ENCODE measurements around the gene LRP5.

The LRP5 gene

GRCh38 chr11:68333173-68333572 is 20.8 kb downstream of the LRP5 start:
- H3K27ac ChIP-seq (ENCODE audit: low read length, poor library complexity, severe bottlenecking): no peak overlapping the region
- H3K4me2 ChIP-seq (ENCODE audit: low read length, poor library complexity, severe bottlenecking): no peak overlapping the region
- no peak overlapping the region for H3K9ac ChIP-seq (ENCODE audit: low read length)
- no peak for DNase-seq
- H2AK5ac ChIP-seq (ENCODE audit: low read length, severe bottlenecking): no peak overlapping the region
- H3K4ac ChIP-seq (ENCODE audit: low read depth in 1 of 2, low read length in 2 of 2): no peak overlapping the region
- no peak overlapping the region for H4K91ac ChIP-seq (ENCODE audit: low read length)
- no peak overlapping the region for H3K4me3 ChIP-seq (ENCODE audit: insufficient read depth in 1 of 2, low read depth in 1 of 2, low read length in 2 of 2)
- no peaks in the 10 kb centered on the region for H3K9me3 ChIP-seq (ENCODE audit: control insufficient read depth, low read length)
- no peak overlapping the region for H3K18ac ChIP-seq (ENCODE audit: low read depth in 1 of 2, low read length in 2 of 2)
- 83% methylated on average over 4 of the region's 4 CpGs for WGBS
- no peak overlapping the region for H2AFZ ChIP-seq (ENCODE audit: low read depth, low read length)
- no peak overlapping the region for H2BK5ac ChIP-seq (ENCODE audit: low read depth, low read length, poor library complexity, severe bottlenecking)
- no peak overlapping the region for H2BK15ac ChIP-seq (ENCODE audit: low read depth, poor library complexity, severe bottlenecking)
- H3K27me3 ChIP-seq (ENCODE audit: control insufficient read depth in 1 of 2, insufficient read depth in 1 of 2, low read length in 2 of 2): no peaks in the 10 kb centered on the region
- no peak overlapping the region for H3K23ac ChIP-seq (ENCODE audit: low read length in 2 of 2)
- peaks cover 47% of the 10 kb centered on the region for H3K79me1 ChIP-seq (replicated peaks; ENCODE audit: low read length, poor library complexity, severe bottlenecking)
- no peak overlapping the region for H4K8ac ChIP-seq (ENCODE audit: low read length)
- no peak overlapping the region for H2BK120ac ChIP-seq (ENCODE audit: low read depth, low read length)
- no peak overlapping the region for H2BK12ac ChIP-seq (ENCODE audit: low read length in 2 of 2)
- H3K4me1 ChIP-seq (ENCODE audit: control insufficient read depth, insufficient read depth, low read depth, low read length): peaks cover 34% of the 10 kb centered on the region
- H3K36me3 ChIP-seq (ENCODE audit: control insufficient read depth in 1 of 2, insufficient read depth in 2 of 2, low read depth in 1 of 2, low read length in 2 of 2): peaks cover 0 to 4% of the 10 kb centered on the region in 2 experiments
- no peak overlapping the region for H3K14ac ChIP-seq (ENCODE audit: low read length in 2 of 2)

GRCh38 chr11:68334923-68335322 is 22.5 kb downstream of the LRP5 start:
- no peak overlapping the region for H4K91ac ChIP-seq (ENCODE audit: low read length)
- no peak overlapping the region for H2BK5ac ChIP-seq (ENCODE audit: low read depth, low read length, poor library complexity, severe bottlenecking)
- H3K79me1 ChIP-seq (replicated peaks; ENCODE audit: low read length, poor library complexity, severe bottlenecking): peaks cover 42% of the 10 kb centered on the region
- no peak overlapping the region for H3K9ac ChIP-seq (ENCODE audit: low read length)
- no peak overlapping the region for H3K18ac ChIP-seq (ENCODE audit: low read depth in 1 of 2, low read length in 2 of 2)
- no peak overlapping the region for H3K4me3 ChIP-seq (ENCODE audit: insufficient read depth in 1 of 2, low read depth in 1 of 2, low read length in 2 of 2)
- H4K8ac ChIP-seq (ENCODE audit: low read length): no peak overlapping the region
- no peak overlapping the region for H3K4ac ChIP-seq (ENCODE audit: low read depth in 1 of 2, low read length in 2 of 2)
- H2BK15ac ChIP-seq (ENCODE audit: low read depth, poor library complexity, severe bottlenecking): no peak overlapping the region
- 86% methylated on average over 4 of the region's 4 CpGs for WGBS
- no peak for DNase-seq
- peaks cover 0 to 4% of the 10 kb centered on the region in 2 experiments for H3K36me3 ChIP-seq (ENCODE audit: control insufficient read depth in 1 of 2, insufficient read depth in 2 of 2, low read depth in 1 of 2, low read length in 2 of 2)
- H3K9me3 ChIP-seq (ENCODE audit: control insufficient read depth, low read length): no peaks in the 10 kb centered on the region
- H3K23ac ChIP-seq (ENCODE audit: low read length in 2 of 2): no peak overlapping the region
- H2AK5ac ChIP-seq (ENCODE audit: low read length, severe bottlenecking): no peak overlapping the region
- no peak overlapping the region for H3K4me2 ChIP-seq (ENCODE audit: low read length, poor library complexity, severe bottlenecking)
- peaks cover 26% of the 10 kb centered on the region for H3K4me1 ChIP-seq (ENCODE audit: control insufficient read depth, insufficient read depth, low read depth, low read length)
- no peak overlapping the region for H2AFZ ChIP-seq (ENCODE audit: low read depth, low read length)
- no peak overlapping the region for H2BK120ac ChIP-seq (ENCODE audit: low read depth, low read length)
- H3K27ac ChIP-seq (ENCODE audit: low read length, poor library complexity, severe bottlenecking): no peak overlapping the region
- H3K27me3 ChIP-seq (ENCODE audit: control insufficient read depth in 1 of 2, insufficient read depth in 1 of 2, low read length in 2 of 2): no peaks in the 10 kb centered on the region
- H3K14ac ChIP-seq (ENCODE audit: low read length in 2 of 2): no peak overlapping the region
- H2BK12ac ChIP-seq (ENCODE audit: low read length in 2 of 2): no peak overlapping the region

- H3K4me2 ChIP-seq (ENCODE audit: low read length, poor library complexity, severe bottlenecking): no peak overlapping the region
- no peaks in the 10 kb centered on the region for H3K27me3 ChIP-seq (ENCODE audit: control insufficient read depth in 1 of 2, insufficient read depth in 1 of 2, low read length in 2 of 2)
- no peaks in the 10 kb centered on the region for H3K9me3 ChIP-seq (ENCODE audit: control insufficient read depth, low read length)
- no peak overlapping the region for H3K4me3 ChIP-seq (ENCODE audit: insufficient read depth in 1 of 2, low read depth in 1 of 2, low read length in 2 of 2)
- no peak overlapping the region for H3K14ac ChIP-seq (ENCODE audit: low read length in 2 of 2)
- H3K27ac ChIP-seq (ENCODE audit: low read length, poor library complexity, severe bottlenecking): no peak overlapping the region
- WGBS: 88% methylated on average over 8 of the region's 8 CpGs
- no peak overlapping the region for H2AFZ ChIP-seq (ENCODE audit: low read depth, low read length)
- H3K79me1 ChIP-seq (replicated peaks; ENCODE audit: low read length, poor library complexity, severe bottlenecking): peaks cover 38% of the 10 kb centered on the region
- no peak overlapping the region for H3K4ac ChIP-seq (ENCODE audit: low read depth in 1 of 2, low read length in 2 of 2)
- DNase-seq: no peak
- H3K9ac ChIP-seq (ENCODE audit: low read length): no peak overlapping the region
- peaks cover 22% of the 10 kb centered on the region for H3K4me1 ChIP-seq (ENCODE audit: control insufficient read depth, insufficient read depth, low read depth, low read length)
- H3K18ac ChIP-seq (ENCODE audit: low read depth in 1 of 2, low read length in 2 of 2): no peak overlapping the region
- H2AK5ac ChIP-seq (ENCODE audit: low read length, severe bottlenecking): no peak overlapping the region
- no peak overlapping the region for H3K23ac ChIP-seq (ENCODE audit: low read length in 2 of 2)
- H2BK15ac ChIP-seq (ENCODE audit: low read depth, poor library complexity, severe bottlenecking): no peak overlapping the region
- peak overlapping the region in 1 of 2 experiments; percentile 5 for H2BK12ac ChIP-seq (ENCODE audit: low read length in 2 of 2)
- H3K36me3 ChIP-seq (ENCODE audit: control insufficient read depth in 1 of 2, insufficient read depth in 2 of 2, low read depth in 1 of 2, low read length in 2 of 2): peaks cover 0 to 4% of the 10 kb centered on the region in 2 experiments
- H4K91ac ChIP-seq (ENCODE audit: low read length): no peak overlapping the region
- H4K8ac ChIP-seq (ENCODE audit: low read length): no peak overlapping the region
- no peak overlapping the region for H2BK120ac ChIP-seq (ENCODE audit: low read depth, low read length)
- H2BK5ac ChIP-seq (ENCODE audit: low read depth, low read length, poor library complexity, severe bottlenecking): no peak overlapping the region
Observed at GRCh38 chr11:68335683-68336082, 23.3 kb downstream of the LRP5 start.

DNA sequence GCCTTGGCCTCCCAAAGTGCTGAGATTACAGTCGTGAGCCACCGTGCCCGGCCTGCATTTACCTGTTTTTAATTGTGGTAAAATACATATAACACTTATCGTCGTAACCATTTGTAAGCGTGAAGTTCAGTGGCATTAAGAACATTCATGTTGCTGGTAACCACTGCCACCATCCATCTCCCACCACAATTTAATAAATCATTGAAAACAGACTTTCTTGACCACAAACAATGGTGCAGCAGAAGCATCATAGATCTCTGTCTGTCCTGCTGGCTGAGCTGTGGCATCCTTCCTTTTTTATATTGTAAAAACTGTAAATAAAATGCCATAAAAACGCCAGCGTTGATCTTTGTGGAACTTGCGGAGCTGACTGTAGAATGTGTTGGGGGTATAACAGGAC is 24.3 kb downstream of the LRP5 start:
- Histone ChIP-seq H3K9ac (ENCODE audit: low read length) (peak overlapping the region; percentile 73), H3K36me3 (ENCODE audit: control insufficient read depth in 1 of 2, insufficient read depth in 2 of 2, low read depth in 1 of 2, low read length in 2 of 2) (no peaks in the 10 kb centered on the region), H3K79me1 (replicated peaks; ENCODE audit: low read length, poor library complexity, severe bottlenecking) (peaks cover 38% of the 10 kb centered on the region), H3K27ac (ENCODE audit: low read length, poor library complexity, severe bottlenecking) (no peak overlapping the region), H2BK12ac (ENCODE audit: low read length in 2 of 2) (no peak overlapping the region), H3K4me2 (ENCODE audit: low read length, poor library complexity, severe bottlenecking) (no peak overlapping the region), H3K14ac (ENCODE audit: low read length in 2 of 2) (no peak overlapping the region), H2BK15ac (ENCODE audit: low read depth, poor library complexity, severe bottlenecking) (no peak overlapping the region), H4K91ac (ENCODE audit: low read length) (no peak overlapping the region), H3K4me3 (ENCODE audit: insufficient read depth in 1 of 2, low read depth in 1 of 2, low read length in 2 of 2) (no peak overlapping the region), H2BK5ac (ENCODE audit: low read depth, low read length, poor library complexity, severe bottlenecking) (no peak overlapping the region), H2BK120ac (ENCODE audit: low read depth, low read length) (no peak overlapping the region), H2AK5ac (ENCODE audit: low read length, severe bottlenecking) (no peak overlapping the region), H3K4me1 (ENCODE audit: control insufficient read depth, insufficient read depth, low read depth, low read length) (peaks cover 27% of the 10 kb centered on the region), H3K23ac (ENCODE audit: low read length in 2 of 2) (no peak overlapping the region), H3K18ac (ENCODE audit: low read depth in 1 of 2, low read length in 2 of 2) (no peak overlapping the region), H3K9me3 (ENCODE audit: control insufficient read depth, low read length) (no peaks in the 10 kb centered on the region), H4K8ac (ENCODE audit: low read length) (no peak overlapping the region), H3K4ac (ENCODE audit: low read depth in 1 of 2, low read length in 2 of 2) (no peak overlapping the region), H3K27me3 (ENCODE audit: control insufficient read depth in 1 of 2, insufficient read depth in 1 of 2, low read length in 2 of 2) (no peaks in the 10 kb centered on the region), H2AFZ (ENCODE audit: low read depth, low read length) (no peak overlapping the region)
- DNase-seq: no peak
- WGBS: 85% methylated on average over 9 of the region's 9 CpGs
